PC-9 (cell line): ENCODE data around the gene ALG13.

ENCODE experiments used
- EZH2 ChIP-seq: fragments of 200-600 bp; sonication (generic); IDR thresholded peaks from 2 replicates; pipeline ENCODE4 v1.8.0; 2017; ENCODE audit warnings: antibody characterized with exemption, low read depth
- TF ChIP-seq, protein P1 (sequence below): fragments of 200-600 bp; sonication (generic); conservative IDR thresholded peaks from 2 replicates; pipeline ENCODE4 v1.6.1; 2017; ENCODE audit warnings: mixed run types, antibody characterized with exemption, mild to moderate bottlenecking, moderate library complexity

DNA sequence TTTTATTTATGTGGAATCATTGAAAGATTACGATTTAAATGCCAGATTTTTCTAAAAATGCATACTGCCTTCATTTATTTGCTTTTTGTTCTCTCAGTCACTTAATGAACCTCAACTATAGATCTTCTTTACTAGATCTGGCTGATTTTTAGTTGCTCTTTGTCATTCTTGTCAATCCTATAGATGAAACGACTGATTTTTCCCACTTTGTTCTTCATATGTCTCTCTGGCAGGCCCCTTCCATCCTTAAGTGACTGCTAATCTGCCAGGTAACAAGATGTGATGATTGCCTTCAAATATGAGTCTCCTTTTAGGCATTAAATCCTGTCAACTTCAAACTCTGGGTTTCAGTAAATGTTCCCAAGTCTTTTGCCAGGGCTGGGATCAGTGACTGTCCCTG is 61.0 kb downstream of the ALG13 start:
- TF ChIP-seq, protein P1, sequence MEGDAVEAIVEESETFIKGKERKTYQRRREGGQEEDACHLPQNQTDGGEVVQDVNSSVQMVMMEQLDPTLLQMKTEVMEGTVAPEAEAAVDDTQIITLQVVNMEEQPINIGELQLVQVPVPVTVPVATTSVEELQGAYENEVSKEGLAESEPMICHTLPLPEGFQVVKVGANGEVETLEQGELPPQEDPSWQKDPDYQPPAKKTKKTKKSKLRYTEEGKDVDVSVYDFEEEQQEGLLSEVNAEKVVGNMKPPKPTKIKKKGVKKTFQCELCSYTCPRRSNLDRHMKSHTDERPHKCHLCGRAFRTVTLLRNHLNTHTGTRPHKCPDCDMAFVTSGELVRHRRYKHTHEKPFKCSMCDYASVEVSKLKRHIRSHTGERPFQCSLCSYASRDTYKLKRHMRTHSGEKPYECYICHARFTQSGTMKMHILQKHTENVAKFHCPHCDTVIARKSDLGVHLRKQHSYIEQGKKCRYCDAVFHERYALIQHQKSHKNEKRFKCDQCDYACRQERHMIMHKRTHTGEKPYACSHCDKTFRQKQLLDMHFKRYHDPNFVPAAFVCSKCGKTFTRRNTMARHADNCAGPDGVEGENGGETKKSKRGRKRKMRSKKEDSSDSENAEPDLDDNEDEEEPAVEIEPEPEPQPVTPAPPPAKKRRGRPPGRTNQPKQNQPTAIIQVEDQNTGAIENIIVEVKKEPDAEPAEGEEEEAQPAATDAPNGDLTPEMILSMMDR = no peak
- no peak for TF ChIP-seq EZH2
